GM12865 (cell line): Measurements from ENCODE around the gene ANXA4.

ENCODE experiments used
- DNase-seq: peaks from one replicate; pipeline ENCODE4 v3.0.0; 2010; ENCODE audit warnings: low read depth
- H3K4me3 ChIP-seq: 2 replicates; pipeline ENCODE4 v1.5.1; 2011; ENCODE audit warnings: mild to moderate bottlenecking, low read depth, low read length, control low read depth
- TF ChIP-seq, protein P1 (sequence below): IDR thresholded peaks from 2 replicates; pipeline ENCODE4 v1.5.1; 2011; ENCODE audit warnings: low read length, control low read depth, low read depth, inconsistent platforms; ENCODE audit not compliant: insufficient read depth; ENCODE audit errors: missing control alignments

The ANXA4 gene

GRCh38 chr2:69721022-69721421 is 20.9 kb upstream of the ANXA4 start:
- TF ChIP-seq, protein P1, sequence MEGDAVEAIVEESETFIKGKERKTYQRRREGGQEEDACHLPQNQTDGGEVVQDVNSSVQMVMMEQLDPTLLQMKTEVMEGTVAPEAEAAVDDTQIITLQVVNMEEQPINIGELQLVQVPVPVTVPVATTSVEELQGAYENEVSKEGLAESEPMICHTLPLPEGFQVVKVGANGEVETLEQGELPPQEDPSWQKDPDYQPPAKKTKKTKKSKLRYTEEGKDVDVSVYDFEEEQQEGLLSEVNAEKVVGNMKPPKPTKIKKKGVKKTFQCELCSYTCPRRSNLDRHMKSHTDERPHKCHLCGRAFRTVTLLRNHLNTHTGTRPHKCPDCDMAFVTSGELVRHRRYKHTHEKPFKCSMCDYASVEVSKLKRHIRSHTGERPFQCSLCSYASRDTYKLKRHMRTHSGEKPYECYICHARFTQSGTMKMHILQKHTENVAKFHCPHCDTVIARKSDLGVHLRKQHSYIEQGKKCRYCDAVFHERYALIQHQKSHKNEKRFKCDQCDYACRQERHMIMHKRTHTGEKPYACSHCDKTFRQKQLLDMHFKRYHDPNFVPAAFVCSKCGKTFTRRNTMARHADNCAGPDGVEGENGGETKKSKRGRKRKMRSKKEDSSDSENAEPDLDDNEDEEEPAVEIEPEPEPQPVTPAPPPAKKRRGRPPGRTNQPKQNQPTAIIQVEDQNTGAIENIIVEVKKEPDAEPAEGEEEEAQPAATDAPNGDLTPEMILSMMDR: no peak
- DNase-seq: no peak
- H3K4me3 ChIP-seq: no peak overlapping the region

GRCh38 chr2:69723791-69724190 is 18.1 kb upstream of the ANXA4 start:
- DNase-seq: no peak
- TF ChIP-seq, protein P1: no peak

GRCh38 chr2:69724540-69725159 is 17.3 kb upstream of the ANXA4 start:
- H3K4me3 ChIP-seq: peak overlapping the region; percentile 5; the same call in 1 of the 2 replicates
- DNase-seq: peak; percentile 84
- TF ChIP-seq, protein P1: peak; percentile 89

More at GRCh38 chr2:69723791-69724190, 18.1 kb upstream of the ANXA4 start:
- no peak overlapping the region for H3K4me3 ChIP-seq

GRCh38 chr2:69725706-69726360 is 16.1 kb upstream of the ANXA4 start:
- no peak for DNase-seq
- H3K4me3 ChIP-seq: no peak overlapping the region
- TF ChIP-seq, protein P1: no peak

GRCh38 chr2:69729266-69729665 is 12.7 kb upstream of the ANXA4 start:
- no peak overlapping the region for H3K4me3 ChIP-seq
- DNase-seq: no peak
- TF ChIP-seq, protein P1: no peak

DNA sequence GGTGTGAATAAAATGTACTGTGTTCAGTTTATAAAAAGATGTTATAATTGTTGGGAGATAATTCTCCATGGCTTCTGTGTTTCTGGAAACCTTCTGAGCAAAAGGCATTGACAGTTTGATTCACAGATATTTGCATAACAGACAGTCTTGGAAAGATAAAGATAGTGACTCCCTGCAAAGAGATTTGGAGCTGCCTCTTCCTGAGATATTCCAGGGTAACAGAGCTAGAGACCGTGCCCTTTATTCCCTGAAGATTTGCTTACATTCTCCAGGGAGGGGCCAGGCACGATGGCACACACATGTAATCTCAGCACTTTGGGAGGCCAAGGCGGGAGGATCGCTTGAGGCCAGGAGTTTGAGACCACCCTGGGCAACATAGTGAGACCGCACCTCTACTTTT is 12.2 kb upstream of the ANXA4 start:
- no peak overlapping the region for H3K4me3 ChIP-seq
- no peak for DNase-seq
- TF ChIP-seq, protein P1: no peak
